T-helper 2 cell treated with Interferon-gamma antibody and Interleukin-4, amounts not matched to agents 100 ng/mL and 5 ng/mL, for 36 hours (primary cell): ENCODE data around the gene TBC1D5. TPM values are rescaled to one million over a fixed set of nuclear protein-coding genes. Genes with fewer than 3 reads are reported as not detected.
"Not testable (repeated sequence)": the region's sequence is repeated elsewhere in the genome, so short reads cannot be mapped to it uniquely, and the experiment has no call there.

Experiments
- intact Hi-C: fragments of 100-400 bp; cut with micrococcal nuclease; formaldehyde crosslinking; loops from one replicate; pipeline ENCODE4 v1.15.1; 2023
- total RNA-seq: library from RNA; stranded (reverse); gene quantifications from 2 replicates; pipeline ENCODE4 v1.2.3, GENCODE V29; 2022

TBC1D5 gene
- total RNA-seq, 1 donor from 2014 or later = 51.6 TPM

DNA sequence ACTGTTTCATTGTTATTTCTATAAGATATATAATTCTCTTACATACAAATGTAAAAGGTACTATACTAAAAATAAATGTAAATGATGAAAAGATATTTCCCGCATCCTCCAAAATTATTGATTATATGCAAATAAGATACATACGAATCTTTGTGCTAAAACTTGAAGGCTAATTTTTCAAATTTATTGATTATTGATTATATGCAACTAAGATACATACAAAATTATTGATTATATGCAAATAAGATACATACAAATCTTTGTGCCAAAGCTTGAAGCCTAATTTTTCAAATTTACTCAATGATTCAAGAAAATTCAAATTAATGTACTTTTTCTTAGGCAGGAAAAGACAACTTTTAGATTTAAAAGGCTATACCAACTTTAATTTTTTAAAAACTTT lies 319.8 kb downstream of the TBC1D5 start:
- intact Hi-C loops = no loop called here

DNA sequence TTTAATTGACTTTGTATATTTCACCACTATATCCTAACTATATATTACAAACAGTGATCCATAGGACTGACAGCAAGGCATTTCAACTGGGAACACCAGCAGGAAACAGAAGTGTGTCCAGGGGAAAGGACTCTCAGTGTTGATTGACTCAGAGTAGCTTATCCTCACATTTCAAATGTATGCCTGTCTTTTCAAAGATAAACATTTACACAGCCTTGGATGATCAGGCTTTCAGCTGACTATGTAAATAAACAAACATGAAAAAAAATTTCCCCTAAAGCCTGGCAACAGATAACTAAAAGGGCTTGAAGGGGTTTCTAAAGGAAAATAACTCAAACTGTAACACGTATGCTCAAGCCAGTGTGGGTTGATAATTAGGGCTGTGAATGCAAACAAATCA lies 321.8 kb downstream of the TBC1D5 start:
- intact Hi-C loops = no loop called here

- intact Hi-C loops = loop anchor here (1.0 kb wide), 2 partner anchors 154 to 812 kb away; no protein-coding TSS in a partner anchor
These were observed 329.4 kb downstream of the TBC1D5 start for GRCh38 chr3:17412950-17413530.

DNA sequence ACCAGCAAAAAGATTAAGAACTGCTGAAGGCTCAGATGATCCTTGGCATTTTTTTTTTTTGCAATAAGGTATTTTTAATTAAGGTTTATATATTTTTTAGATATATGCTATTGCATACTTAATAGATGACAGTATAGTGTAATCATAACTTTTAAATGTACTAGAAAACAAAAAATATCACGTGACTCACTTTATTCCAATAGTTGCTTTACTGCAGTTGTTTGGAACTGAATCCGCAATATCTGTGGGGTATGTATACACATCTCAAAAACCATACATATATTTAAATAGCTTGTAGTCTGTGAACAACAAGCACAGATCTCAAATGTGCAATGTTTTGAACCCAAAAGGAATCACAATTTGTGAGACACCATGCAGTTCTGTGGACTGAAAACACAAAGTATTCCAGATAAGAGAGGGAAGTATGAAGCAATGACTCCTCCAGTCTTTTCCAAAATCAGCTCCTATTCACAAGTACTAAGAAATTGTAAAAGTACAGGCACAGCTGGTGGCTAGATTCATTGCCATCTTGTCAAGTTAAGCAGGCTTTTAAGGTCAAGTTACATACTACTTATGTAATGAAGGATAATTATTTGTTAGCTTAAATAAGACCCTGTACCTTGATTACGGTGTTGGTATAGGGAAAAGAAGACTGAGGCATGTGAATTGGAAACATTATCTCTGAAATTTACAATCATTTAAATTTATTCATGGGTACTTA lies 331.1 kb downstream of the TBC1D5 start:
- intact Hi-C loops = no loop called here

GRCh38 chr3:17407576-17407975 lies 334.9 kb downstream of the TBC1D5 start:
- intact Hi-C loops = no loop called here

GRCh38 chr3:17404548-17404947 lies 337.9 kb downstream of the TBC1D5 start:
- intact Hi-C loops = no loop called here

- intact Hi-C loops = no loop called here
These were observed 340.0 kb downstream of the TBC1D5 start for GRCh38 chr3:17402442-17402841.

- intact Hi-C loops = no loop called here
These were observed 340.5 kb downstream of the TBC1D5 start for GRCh38 chr3:17401912-17402311.

DNA sequence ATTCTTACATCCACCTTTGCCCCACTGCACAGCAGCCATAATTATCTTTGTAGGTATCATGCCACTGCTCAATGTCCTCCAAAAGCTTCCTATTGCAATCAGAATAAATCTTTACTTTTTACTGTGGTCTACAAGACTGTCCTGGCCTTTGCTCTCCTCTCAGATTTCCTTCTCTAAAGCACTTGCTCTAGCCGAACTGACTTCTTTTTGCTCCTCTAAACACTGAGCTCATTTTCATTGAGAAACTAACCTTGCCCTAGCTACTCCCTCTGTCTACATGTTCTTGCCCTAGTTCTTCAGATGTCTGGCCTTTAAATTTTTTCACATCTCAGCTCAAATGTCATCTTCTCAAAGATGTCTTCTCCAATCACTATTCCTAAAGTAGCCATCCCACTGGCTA lies 342.8 kb downstream of the TBC1D5 start:
- intact Hi-C loops = no loop called here

- intact Hi-C loops = no loop called here
These were observed 343.4 kb downstream of the TBC1D5 start for GRCh38 chr3:17398959-17399551.

GRCh38 chr3:17396036-17396435 lies 346.4 kb downstream of the TBC1D5 start:
- intact Hi-C loops = no loop called here

GRCh38 chr3:17394541-17395155 lies 347.8 kb downstream of the TBC1D5 start:
- intact Hi-C loops = no loop called here

GRCh38 chr3:17392516-17392915 lies 349.9 kb downstream of the TBC1D5 start:
- intact Hi-C loops = not testable (repeated sequence)

DNA sequence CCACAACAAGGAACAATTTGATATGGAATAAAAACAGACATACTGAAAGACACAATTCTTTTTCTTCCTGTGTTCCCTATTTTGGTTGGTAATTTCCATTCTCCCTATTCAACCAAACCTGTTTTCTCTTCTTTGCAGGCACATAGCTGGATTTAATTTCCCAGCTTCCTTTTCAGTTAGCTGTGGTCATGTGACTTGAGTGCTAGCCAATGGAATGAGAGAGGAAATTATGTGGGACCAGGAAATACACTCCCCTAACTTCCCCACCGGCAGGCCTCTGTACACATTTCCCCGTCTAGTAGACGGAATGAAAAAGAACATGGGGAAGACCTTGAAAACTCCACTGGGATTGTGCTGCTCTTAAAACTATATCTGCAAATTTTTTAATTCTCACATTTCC lies 351.6 kb downstream of the TBC1D5 start:
- intact Hi-C loops = no loop called here

- intact Hi-C loops = no loop called here
These were observed 355.3 kb downstream of the TBC1D5 start for GRCh38 chr3:17387108-17387507.

DNA sequence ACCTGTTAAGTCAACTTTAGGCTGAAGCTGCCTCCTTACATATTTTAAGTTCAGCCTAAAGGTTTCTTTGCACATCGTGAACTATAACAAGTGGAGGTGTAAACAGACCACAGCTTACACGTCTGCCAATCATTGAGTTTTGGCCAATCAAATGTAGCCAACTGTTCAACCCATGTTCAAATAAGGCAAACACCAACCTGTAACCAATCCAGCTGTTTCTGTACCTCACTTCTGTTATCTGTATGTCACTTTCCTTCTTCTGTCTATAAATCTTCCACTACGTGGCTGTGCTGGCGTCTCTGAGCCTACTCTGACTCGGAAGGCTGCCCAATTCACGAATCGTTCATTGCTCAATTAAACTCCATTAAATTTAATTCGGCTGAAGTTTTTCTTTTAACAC lies 356.0 kb downstream of the TBC1D5 start:
- intact Hi-C loops = no loop called here

DNA sequence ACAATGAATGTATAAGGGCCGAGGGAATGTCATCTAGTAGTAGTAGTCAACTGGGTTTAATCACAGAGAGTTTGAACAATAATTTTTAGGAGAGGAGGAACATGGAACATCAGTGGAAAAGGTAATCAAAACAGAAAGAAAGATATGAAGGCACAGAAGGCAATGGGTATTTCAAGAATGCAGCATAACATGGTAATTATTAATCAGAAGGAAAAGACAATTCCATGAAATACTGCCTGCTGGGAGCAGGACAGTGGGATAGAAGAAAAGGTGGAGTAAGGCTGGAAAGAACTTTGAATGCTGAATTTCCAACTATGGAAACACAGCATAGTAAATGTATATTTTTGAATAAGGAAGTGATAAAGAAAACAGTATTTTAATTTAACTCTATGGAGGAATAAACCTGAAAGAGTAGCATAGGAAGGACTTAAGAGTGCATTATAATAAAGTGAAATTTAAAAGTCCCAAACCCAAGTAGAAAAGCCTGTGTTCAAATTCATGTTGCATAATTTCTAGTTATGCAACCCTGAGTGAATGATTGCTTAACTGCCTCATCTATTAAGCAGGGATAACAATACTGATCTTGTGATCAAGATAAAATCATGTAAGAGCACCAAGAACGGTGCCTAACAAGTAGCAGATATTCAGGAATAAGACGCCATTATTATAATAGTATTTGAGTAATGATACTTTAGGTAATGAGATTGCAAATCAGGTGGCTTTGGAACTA lies 357.7 kb downstream of the TBC1D5 start:
- intact Hi-C loops = no loop called here

GRCh38 chr3:17373304-17373703 lies 369.1 kb downstream of the TBC1D5 start:
- intact Hi-C loops = no loop called here

DNA sequence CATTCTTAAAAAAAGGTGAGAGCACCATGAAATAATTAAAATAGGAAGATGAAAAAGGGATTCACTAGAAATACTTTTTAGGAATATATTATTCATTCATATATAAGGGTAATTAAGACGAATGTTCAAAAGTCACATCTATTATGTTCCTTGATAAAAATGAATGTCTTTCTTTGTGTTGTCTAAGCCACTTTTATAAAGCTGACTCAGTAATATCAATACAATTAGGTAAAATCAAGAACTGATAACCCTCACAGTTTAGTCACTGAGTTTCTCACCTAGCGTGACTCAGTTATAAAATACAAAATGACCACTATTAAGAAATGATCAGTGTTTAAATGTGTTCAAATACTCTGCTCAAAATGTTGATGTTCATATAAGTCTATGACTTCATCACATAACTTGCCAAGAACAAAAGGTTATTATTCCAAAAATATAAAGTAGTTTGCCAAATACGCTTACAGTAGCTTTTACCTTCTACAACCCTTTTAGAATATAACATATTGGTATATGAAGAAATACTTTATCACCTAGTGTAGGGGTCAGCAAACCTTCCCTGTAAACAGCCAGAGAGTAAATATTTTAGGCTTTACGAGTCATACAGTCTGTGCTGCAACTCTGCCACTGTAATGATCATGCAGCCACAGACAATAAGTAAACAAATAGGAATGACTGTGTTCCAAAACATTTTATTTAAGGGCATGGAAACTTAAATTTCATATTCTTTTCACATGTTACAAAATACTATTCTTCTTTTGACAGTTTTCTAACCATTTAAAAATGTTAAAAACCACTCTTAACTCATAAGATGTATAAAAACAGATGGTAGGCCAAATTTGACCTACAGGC lies 369.8 kb downstream of the TBC1D5 start:
- intact Hi-C loops = no loop called here

DNA sequence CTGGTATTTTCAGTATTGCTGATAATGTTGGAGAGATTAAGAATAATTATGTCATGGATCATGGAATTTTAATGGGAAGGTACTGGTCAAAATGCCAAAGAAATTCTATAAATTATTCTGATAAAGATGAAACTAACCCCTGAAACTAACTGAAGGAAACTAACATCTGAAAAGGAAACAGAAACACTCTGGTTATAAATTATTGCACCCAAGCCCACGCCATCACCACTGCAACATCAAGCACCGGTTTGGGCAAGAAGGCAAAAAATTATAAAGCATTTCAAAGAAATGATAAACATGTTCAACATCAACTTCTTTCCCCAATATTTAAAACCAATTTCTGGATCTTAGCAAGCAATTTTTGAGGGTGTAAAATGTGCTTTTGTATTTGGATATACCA lies 372.5 kb downstream of the TBC1D5 start:
- intact Hi-C loops = no loop called here

GRCh38 chr3:17367171-17367570 lies 375.3 kb downstream of the TBC1D5 start:
- intact Hi-C loops = no loop called here
